HG02943 (cell line): Measurements from ENCODE around the gene HIGD1A.
A peak's percentile ranks its signal among the peaks of the same experiment; 100 is the strongest.
"Not testable (repeated sequence)": the region's sequence is repeated elsewhere in the genome, so short reads cannot be mapped to it uniquely, and the experiment has no call there.

Experiments
- ATAC-seq: cut with Tn5 transposase; IDR thresholded peaks from one replicate; pipeline ENCODE4 v1.9.1; 2021; ENCODE audit warnings: mild to moderate bottlenecking, low read depth, moderate library complexity; ENCODE audit not compliant: unreplicated experiment

The HIGD1A gene

DNA sequence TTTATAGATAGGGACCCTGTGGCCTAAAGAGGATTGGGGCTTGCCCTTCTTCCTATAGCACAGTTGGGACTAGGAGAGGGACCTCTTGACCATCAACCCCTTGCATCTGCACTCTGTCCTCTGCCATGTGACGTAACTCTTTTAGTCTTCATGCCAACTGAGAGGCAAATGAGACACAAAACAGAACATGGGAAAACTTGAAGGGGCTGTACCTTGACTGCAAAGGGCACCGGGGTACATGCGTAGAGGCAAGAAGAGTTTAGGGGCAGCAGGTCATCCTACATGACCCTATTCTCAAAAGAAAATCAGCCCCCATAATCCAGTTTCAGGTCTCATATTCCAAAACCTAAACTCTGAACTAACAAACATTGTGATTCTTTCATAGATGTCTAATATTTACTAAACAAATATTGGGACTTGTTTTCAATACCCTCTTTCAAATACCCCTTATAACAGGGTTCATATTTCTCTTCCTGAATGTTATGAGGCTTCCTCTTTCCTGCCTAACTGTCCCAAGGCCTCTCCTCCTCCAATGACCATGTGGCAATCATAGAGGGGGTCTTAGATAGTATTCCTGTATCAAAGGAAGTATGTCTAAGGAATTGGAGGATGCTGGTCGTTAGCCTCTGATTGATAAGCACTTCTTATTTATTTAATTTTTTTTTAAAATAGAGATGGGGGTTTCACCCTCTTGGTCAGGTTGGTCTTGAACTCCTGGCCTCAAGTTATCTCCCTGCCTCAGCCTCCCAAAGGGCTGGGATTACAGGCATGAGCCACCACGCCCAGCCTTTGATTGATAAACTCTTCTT lies 25.5 kb upstream of the HIGD1A start:
- ATAC-seq: no peak

DNA sequence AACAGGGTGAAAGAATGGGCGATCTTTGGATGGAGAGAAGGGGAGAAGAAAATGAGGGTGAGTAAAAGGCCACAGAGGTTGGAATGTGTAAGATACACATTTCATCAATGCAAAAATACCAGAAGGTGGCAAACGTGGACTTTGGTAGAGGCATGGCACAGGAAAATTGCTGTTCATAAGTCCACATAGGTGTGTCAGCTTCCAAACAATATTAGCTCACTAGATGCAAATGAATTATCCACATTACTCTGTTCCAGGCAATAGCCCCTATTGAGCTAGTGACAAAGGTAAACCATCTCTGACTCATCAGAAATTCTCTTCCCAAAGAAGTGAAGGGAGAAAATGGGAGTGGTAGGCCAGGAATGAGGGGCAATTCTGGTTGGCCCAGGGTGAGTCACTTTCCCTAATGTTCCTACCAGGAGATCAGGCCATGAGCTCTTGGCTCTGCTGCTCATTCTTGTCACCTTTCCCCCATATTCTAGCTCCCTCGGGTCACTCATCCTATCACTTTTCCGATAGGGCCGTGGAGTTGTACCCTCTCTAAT lies 24.9 kb upstream of the HIGD1A start:
- no peak for ATAC-seq

DNA sequence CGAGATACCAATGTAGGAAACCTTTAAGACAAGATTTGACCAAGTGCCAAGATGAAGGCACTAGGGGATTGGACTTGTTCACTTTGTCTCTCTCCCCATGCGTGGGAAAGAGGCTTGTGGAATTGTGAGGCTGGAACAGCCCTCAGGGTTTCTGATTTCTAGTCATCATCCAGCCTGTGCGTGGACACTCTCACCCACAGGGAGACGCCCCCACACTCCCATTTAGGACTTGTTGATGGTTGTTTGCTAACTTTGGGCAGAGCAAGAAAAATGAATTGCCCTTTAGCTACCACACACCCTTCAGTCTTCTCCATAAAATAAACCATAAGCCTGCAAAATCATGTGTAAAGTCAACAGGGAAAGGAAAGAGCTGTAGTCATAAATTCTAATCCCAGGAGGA lies 23.4 kb upstream of the HIGD1A start:
- no peak for ATAC-seq

DNA sequence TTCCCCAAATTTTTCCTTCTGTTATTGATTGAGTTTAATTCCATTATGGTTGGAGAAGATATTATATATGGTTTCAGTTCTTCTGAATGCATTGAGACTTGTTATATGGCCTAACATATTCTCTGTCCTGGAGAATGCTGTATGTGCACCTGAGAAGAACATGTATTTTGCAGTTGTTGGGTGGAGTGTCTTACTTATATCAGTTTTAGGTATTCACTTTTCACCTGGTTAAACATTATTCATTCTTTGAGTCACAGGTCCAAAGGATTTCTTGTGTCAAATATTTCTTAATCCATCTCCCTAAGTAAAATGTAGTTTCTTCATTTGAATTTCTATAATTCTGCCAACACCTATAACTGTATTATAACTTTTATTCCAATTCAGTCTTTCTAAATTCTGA lies 22.7 kb upstream of the HIGD1A start:
- ATAC-seq: no peak

DNA sequence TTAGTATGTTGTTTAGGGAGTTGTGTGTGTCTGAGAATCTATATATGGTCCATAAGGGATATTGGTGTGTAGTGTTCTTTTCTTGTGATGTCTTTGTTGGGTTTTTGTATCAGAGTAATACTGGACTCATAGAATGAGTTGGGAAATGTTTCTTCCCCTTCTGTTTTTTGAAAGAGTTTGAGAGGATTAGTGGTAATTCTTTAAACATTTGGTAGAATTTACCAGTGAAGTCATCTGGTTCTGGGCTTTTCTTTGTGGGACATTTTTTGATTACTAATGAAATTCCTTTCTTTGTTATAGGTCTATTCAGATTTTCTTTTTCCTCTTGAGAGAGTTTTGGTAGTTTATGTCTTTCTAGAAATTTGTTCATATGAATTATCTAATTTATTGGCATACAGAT lies 21.9 kb upstream of the HIGD1A start:
- no peak for ATAC-seq

DNA sequence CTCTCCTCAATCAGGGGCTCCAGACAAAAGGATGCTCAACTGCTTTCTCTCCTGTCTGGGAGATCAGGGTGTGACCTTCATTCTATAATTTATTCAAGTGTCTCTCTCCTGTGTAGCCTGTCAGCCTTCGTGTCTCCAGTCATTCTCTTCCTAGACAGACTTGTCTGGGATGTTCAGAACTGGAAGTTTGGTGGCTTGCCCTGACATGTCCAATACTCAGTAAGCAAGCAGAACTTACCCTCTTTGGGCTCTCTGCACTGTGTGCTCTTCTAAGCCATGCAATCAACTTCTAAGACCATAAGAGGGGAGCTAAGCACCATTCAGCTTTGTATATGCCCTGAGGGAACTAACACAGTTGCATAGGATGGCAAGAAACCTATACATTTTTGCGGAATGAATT lies 19.1 kb upstream of the HIGD1A start:
- ATAC-seq: no peak

DNA sequence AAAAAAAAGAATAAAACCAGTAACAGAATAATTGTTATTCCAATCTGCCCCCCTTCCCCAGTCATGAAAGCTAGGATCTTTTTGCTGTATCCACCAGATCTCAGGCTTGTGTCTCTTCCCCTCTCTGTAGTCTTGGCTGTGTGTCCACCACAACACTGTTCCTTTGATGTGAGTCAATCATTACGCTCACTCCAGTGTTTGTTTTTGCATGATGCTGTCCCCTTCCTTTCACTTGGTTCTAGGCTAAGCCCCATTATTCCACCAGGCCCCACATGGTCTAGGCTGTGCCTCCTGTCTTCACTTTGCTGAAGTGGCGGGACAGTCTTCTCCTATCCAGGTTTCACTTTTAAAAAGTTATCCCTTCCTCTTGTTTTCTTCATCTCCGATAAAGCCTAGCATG lies 18.5 kb upstream of the HIGD1A start:
- ATAC-seq: no peak

DNA sequence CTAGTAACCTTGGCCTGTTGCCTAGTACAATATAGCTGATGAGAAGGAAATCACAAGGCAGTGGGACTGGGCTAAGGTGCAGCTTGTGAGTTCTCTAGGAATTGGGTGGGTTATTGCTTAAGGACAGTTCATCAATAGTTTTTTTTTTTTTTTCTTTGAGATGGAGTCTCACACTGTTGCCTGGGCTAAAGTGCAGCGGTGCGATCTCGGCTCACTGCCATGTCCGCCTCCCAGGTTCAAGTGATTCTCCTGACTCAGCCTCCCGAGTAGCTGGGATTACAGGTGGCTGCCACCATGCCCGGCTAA lies 16.4 kb upstream of the HIGD1A start:
- ATAC-seq: no peak

DNA sequence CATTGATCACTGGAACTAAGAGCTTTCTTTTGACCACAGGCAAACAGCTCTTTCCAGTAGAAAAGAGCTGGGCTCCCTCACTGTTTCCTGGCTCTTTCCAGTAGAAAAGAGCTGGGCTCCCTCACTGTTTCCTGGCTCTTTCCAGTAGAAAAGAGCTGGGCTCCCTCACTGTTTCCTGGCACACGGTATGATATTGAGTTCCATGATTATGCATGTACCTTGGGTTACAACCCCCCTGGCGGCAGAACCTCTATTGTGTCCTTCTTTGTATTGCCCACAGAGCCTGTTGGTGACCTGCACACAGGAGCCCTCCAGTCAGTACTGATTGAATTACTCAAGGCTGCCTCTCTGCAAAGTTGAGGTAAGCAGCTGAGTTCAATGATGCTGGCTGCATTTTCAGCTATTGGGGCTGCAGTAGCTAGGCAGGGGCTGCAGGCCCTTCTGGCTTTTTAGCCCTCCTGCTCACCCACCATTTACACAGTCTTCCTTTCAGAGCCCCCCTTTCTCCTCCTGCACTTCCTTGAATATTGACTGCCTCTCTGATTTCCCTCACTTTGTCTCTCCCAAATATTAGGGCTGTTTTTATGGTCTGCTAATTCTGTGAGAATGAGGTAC lies 15.2 kb upstream of the HIGD1A start:
- no peak for ATAC-seq

DNA sequence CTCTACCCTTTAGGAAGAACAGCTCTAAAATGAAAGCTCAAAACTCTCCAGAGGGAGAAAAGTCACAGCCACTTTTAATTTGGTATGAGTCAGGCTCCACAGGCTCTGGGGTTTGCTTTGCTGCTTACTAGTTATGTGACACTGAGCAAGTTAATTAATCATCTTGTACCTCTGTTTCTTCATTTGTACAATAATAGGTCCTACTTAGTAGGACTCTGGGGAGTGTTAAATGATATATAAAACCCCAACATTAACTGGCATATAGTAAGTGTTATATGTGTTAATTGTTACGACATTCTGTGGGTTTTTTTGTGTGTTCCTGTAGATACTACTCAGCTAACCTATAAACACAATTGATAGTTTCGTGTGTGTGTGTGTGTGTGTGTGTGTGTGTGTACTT lies 11.5 kb upstream of the HIGD1A start:
- no peak for ATAC-seq

DNA sequence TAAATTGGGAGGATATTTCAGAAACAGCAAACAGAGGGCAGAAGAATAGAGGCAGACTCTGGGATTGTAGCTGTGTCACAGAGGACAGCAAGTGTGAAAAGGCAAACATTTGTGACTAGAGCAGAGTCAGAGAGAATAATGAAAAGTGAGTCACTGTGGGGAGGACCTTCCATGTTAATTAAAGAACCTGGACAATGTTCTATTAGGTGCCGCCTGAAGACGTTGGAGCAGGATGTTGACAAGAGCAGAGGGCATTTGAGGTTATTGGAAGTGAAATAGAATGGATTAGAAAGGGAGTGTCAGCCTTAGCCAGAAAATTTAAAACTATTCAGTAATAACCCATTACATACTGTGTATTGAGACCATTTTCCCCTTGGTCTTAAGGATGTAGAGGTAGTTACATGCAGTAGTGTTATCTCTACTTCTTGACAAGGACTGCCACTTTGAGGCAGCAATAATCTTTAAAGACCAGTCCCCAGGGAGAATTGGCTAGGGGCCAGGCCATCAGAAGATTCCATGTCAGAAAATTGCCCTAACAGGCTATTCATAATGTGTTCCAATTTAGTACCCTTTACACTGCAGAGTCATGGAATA lies 10.7 kb upstream of the HIGD1A start:
- ATAC-seq: no peak

DNA sequence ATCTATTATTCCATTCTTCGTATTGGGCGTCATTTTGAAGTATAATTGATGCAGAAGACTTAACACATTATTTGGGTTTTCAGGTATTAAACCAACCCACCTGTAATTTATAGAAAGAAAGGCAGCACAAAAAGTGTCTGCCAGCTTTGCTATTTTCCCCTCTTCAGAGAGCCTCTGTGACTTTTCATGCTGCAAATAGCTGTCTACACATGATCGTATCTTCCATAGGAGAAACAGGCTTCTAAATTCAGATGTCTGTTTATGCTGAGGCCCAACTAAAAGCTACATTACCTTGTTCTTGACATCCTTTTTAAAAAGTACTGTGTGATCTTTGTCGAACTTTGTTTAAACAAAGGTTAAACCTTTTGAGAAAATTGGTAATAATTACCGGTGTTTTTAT lies 10.0 kb upstream of the HIGD1A start:
- ATAC-seq: no peak

DNA sequence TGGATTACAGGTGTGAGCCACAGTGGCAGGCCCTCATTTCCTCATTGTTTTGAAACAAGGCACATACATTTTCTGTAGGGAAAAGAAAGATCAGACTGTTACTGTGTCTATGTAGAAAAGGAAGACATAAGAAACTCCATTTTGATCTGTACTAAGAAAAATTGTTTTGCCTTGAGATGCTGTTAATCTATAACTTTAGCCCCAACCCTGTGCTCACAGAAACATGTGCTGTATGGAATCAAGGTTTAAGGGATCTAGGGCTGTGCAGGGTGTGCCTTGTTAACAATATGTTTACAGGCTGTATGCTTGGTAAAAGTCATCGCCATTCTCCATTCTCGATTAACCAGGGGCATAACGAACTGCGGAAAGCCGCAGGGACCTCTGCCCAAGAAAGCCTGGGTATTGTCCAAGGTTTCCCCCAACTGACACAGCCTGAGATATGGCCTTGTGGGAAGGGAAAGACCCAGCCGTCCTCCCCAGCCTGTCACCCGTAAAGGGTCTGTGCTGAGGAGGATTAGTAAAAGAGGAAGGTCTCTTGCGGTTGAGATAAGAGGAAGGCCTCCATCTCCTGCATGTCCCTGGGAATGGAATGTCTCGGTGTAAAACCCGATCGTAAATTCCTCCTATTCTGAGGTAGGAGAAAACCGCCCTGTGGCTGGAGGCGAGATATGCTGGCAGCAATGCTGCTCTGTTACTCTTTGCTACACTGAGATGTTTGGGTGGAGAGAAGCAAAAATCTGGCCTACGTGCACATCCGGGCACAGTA lies 7.0 kb upstream of the HIGD1A start:
- ATAC-seq: not testable (repeated sequence)

DNA sequence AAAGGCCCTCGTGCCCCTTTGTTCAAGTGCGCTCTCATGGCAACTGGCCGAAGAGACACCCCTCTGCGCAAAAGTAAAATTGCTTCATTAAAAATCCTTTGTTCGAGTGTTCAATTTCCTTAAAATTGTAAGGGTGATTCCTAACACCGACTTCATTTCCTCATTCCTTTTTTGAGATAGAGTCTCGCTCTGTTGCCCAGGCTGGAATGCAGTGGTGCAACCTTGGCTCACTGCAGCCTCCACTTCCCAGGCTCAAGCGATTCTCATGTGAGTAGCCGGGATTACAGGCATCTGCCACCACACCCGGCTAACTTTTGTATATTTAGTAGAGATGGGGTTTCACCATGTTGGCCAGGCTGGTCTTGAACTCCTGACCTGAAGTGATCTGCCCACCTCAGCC lies 6.4 kb upstream of the HIGD1A start:
- ATAC-seq: not testable (repeated sequence)

DNA sequence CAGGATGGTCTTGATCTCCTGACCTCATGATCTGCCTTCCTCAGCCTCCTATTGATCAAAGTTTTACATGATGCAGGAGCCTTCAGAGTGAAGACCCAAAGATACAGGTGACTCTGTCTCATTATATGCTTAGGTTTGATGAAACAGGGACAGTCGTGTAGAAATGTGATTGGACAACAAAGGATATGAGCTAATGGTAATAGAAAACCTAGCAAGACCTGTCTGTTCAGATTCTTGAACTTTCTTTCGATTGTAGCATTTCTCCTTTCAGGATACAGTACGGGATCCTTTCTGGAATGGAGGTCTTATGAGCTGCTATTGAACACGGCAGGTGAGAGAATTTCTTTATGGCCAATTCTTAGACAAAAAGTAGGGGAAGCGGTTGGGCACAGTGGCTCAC lies 4.9 kb upstream of the HIGD1A start, which contains the start of gene ACKR2:
TSS of gene ACKR2 (plus strand) at position 244 of the 400 bp plus-strand sequence. CDS start 55,058 bp downstream, outside the sequence.
- no peak for ATAC-seq

DNA sequence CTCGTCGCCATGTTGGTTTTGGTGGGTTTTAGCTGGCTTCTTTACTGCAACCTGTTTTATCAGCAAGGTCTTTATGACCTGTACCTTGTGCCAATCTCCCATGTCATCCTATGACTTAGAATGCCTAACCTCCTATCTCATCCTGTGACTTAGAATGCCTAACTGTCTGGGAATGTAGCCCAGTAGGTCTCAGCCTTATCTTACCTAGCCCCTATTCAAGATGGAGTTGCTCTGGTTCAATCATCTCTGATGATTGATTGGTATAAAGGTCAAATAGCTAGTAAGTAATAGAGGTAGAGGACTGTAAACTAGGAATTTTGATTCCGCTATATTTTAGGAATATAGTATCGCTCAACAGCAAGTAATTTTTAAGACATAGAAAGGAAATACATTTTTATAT lies 3.6 kb upstream of the HIGD1A start:
- no peak for ATAC-seq

DNA sequence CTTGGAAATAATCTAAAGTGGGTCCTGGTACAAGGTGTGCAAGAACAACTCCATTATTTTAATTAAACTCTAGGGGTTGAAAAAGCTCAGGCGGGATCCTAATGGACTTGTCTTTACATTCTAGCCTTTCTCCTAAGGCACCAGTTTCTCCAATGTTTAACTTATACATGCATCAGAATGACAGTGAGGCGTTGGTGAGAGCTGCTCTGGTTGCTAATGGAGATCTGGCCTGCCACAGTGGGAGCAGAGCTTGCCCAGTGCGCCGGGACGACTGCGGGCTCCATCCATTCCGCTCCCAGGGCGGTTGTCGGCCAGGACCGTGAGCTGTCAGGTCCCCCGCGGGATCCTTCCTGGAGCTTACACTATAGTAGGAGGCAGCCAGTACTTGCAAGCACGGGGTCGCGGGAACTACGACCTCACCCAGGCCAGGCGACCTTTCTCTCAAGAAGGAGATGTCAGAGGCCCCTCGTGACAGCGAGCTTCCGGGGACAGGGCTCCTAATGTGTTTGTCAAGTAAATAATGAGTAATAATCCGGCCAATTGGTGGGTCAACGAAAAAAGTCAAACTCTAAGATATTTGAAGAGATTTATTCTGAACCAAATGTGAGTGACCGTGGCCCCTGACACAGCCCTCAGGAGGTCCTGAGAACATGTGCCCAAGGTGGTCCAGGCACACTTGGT lies 991 bp upstream of the HIGD1A start:
- no peak for ATAC-seq

DNA sequence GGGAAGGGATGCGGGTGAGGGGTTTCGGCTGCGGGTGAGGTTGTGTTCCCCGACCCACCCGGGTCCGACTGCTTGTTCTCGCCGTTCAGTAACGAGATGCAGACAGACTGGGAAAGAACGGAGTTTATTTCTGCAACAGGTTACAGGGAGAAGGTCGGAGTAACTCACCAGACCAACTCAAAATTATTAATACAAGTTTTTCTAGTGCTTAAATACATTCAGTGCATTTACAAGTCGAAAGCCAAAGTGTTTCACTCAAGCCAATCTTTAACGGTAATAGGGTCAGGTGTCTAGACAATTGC lies 492 bp upstream of the HIGD1A start:
- ATAC-seq: peak; percentile 19

DNA sequence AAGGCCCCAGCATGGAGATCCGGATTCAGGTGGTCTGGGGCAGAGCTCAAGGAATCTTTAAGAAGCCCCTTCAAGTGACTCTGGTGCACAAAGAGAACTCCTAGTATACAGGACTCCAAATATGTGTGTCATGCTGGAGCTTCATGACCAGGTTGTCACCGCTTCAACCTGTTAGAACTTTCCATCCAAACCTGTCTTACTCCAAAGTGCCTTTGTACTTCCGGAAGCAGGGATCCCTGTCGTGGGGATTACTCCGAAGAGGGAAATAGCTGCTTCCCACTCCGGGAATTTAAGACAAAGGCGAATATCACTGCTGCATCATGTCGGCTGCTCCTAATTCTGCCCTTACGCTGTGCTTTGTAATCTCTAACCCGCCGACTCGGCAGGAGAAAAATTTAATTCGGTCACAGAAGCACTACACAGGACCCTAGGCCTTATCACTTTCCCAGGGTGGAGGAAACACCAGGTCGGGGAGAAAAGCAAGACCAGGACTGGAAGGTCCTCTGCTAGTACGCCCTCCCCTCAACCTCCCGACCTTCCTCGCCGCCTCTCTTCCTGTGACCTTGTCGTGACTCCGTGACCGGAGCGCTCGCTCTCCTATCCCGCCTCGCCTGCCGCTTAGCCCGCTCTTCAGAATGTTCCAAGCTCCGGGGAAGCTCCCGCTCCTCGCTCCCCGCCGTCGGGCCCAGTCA lies 730 bp downstream of the HIGD1A start:
- peak; percentile 28 for ATAC-seq

DNA sequence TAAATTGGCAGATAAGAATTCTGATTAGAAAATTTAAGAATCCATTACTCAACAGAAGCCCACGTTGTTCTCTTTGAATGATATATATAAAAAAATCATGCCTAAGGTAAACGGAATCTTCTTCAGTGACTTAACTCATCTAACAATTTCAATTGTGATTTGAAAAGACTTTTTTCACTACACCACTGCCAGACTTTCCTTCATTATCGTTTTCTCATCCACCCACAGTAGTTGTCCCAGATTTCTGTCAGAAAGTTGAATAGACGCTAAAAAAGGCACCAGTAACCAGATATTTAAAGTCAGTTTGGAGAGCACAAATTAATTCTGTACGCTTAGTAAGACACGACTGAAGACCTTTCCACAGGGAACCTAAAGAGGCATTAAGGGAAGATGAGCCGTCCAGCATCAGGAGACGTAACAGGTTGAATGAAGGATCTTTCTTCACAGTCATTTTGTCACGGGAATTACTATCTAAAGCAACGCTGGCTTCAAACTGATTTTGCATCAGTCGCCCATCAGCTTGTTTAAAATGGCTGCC lies 1.3 kb downstream of the HIGD1A start:
- ATAC-seq: no peak
